Testis (tissue), 3 donors: Measurements from ENCODE around the gene ATG7. TPM values are rescaled to one million over a fixed set of nuclear protein-coding genes. Genes with fewer than 3 reads are reported as not detected.

ENCODE experiments used
- DNase-seq: peaks from one replicate; pipeline ENCODE4 v3.0.0-alpha.2; 2019
- H3K27ac ChIP-seq, 2 donors: fragments of 200-600 bp; sonication (generic); one replicate each; pipeline ENCODE4 v1.5.1; 2019
- H3K27me3 ChIP-seq: fragments of 200-600 bp; sonication (generic); one replicate; pipeline ENCODE4 v1.5.1; 2019
- H3K36me3 ChIP-seq: fragments of 200-600 bp; sonication (generic); one replicate; pipeline ENCODE4 v1.5.1; 2017; ENCODE audit warnings: low read depth; ENCODE audit errors: missing control alignments
- H3K4me1 ChIP-seq: fragments of 200-600 bp; sonication (generic); one replicate; pipeline ENCODE4 v1.5.1; 2019
- H3K4me3 ChIP-seq, 2 donors: fragments of 200-600 bp; sonication (generic); one replicate each; pipeline ENCODE4 v1.5.1; 2017 to 2019
- H3K9me3 ChIP-seq: fragments of 200-600 bp; sonication (generic); one replicate; pipeline ENCODE4 v1.5.1; 2017
- POLR2A ChIP-seq: fragments of 450-650 bp; IDR thresholded peaks from one replicate; pipeline ENCODE4 v1.6.1; 2017; ENCODE audit warnings: antibody characterized with exemption, mild to moderate bottlenecking, moderate library complexity
- WGBS, 2 donors: methylation state at CpG; one replicate each; pipeline ENCODE4 v1.1.5; 2018; 5-methylcytosine and 5-hydroxymethylcytosine counted together
- intact Hi-C: fragments of 100-400 bp; cut with DNase I; formaldehyde crosslinking; loops from one replicate; pipeline ENCODE4 v1.15.1; 2023; ENCODE audit warnings: low total_unique reads
- polyA plus RNA-seq: library from polyadenylated mRNA; stranded (reverse); fragments of 350-450 nt; fragmentation: Illumina TruSeq; extraction: RNeasy Lipid Tissue Mini Kit (QIAGEN cat#74804); gene quantifications from one replicate; pipeline ENCODE4 v1.2.3, GENCODE V29; 2014; ENCODE audit warnings: low read depth, low replicate concordance; ENCODE audit not compliant: insufficient read depth
- total RNA-seq, 2 donors: library from RNA; depleted of rRNA; stranded (reverse); fragments of >200 nt; gene quantifications; one replicate each; pipeline ENCODE4 v1.2.3, GENCODE V29; 2016
- TF ChIP-seq, protein P1 (sequence below), 3 experiments: fragments of 450-650 bp in 2 of 3; fragments of 200-600 bp in 1 of 3; sonication (generic) in 1 of 3; IDR thresholded peaks; one replicate each; pipeline ENCODE4 v1.5.1; 2016 to 2019; ENCODE audit warnings: antibody characterized with exemption in 3 of 3, mild to moderate bottlenecking in 2 of 3, moderate library complexity in 1 of 3

Gene ATG7
- total and polyA plus RNA-seq, 3 donors from 2014 or later: 52.9 to 95.4 (median 86.0) TPM

DNA sequence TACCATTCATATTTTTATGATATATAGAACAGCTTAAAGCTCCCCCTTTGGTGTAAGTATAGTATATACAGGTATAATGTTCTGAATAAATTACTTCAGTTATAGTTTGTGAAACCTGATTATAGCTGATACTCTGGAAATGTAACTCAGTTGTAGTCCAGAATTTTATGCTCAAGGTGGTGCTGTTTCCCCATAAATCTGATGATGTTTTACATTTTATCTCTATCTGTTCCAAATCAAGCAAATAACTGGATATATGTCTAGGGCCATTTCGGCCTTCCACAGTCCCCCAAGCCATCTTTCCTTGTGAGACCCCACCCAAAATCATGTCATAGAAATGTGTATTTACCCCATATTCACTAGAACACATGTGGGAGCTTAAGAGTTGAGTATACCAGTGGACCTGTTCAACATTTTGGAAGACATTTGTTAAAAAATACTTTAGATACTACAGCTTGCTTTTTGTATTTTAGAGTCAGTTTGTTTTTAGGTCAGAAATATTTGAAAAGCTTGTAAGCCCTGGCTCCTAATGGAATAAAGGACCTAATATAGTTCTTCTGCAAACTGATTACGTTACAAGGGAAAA, 107.1 kb downstream of the ATG7 start:
- intact Hi-C loops: loop anchor here (10.0 kb wide), 1 partner anchor 425 kb away; no protein-coding TSS in a partner anchor
- Histone ChIP-seq H3K27ac (peak overlapping the region in 1 of 2 donors; percentile 43), H3K27me3 (no peaks in the 10 kb centered on the region), H3K36me3 (no peaks in the 10 kb centered on the region), H3K9me3 (no peaks in the 10 kb centered on the region), H3K4me1 (peaks cover 8% of the 10 kb centered on the region), H3K4me3 (no peak overlapping the region)
- DNase-seq: no peak
- 43 to 46% methylated on average over 2 of the region's 2 CpGs for WGBS, 2 donors
- TF ChIP-seq, protein P1, sequence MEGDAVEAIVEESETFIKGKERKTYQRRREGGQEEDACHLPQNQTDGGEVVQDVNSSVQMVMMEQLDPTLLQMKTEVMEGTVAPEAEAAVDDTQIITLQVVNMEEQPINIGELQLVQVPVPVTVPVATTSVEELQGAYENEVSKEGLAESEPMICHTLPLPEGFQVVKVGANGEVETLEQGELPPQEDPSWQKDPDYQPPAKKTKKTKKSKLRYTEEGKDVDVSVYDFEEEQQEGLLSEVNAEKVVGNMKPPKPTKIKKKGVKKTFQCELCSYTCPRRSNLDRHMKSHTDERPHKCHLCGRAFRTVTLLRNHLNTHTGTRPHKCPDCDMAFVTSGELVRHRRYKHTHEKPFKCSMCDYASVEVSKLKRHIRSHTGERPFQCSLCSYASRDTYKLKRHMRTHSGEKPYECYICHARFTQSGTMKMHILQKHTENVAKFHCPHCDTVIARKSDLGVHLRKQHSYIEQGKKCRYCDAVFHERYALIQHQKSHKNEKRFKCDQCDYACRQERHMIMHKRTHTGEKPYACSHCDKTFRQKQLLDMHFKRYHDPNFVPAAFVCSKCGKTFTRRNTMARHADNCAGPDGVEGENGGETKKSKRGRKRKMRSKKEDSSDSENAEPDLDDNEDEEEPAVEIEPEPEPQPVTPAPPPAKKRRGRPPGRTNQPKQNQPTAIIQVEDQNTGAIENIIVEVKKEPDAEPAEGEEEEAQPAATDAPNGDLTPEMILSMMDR (IDR thresholded peaks at IDR 0.05): peak; percentile 46 to 66 (median 63)
- TF ChIP-seq POLR2A: no peak

DNA sequence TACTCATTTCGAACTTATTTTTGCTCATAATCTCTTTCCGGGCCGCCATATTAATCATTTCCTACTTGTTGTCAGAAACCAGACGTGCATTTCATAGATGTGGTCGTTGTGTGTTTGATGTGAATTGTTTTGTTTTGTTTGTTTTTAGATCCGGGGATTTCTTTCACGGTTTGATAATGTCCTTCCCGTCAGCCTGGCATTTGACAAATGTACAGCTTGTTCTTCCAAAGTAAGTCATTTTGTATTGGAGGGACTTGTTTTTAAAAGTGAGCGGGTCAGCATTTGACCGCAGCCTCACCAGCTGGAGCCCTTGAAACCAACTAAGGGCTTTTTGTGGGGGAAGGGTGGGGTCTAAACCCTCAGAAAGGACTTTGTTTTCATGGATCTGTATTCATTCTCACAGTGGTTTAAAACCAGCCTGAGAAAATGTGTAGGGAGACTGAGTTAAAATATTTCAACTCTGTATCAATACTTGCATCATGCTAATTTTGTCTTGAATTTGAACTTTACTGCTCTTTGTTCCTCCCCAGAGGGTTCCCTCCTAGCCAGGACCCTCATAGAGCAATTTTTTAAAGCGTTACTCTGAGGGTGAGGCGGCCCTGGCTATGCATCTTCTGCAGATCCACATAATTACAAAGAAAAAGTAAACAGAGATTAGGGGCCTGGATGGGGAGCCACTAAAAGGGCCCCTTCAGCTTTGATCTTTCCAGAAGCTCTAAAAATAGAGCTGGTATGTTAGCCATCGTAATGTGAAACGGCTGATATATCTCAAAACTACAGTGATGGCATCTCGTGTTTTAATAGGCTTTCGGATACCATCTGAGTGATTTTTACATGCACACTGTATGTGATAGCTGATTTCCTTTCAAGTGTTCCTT, 107.9 kb downstream of the ATG7 start:
- WGBS, 2 donors: 51% methylated on average over 16 of the region's 16 CpGs
- no peak overlapping the region for H3K4me3 ChIP-seq
- no peaks in the 10 kb centered on the region for H3K36me3 ChIP-seq
- TF ChIP-seq, protein P1 (IDR thresholded peaks at IDR 0.05): no peak
- TF ChIP-seq POLR2A: no peak
- H3K9me3 ChIP-seq: no peaks in the 10 kb centered on the region
- no peaks in the 10 kb centered on the region for H3K27me3 ChIP-seq
- intact Hi-C loops: loop anchor here (5.0 to 10.0 kb wide), 2 partner anchors 272 to 425 kb away; no protein-coding TSS in a partner anchor
- peaks cover 8% of the 10 kb centered on the region for H3K4me1 ChIP-seq
- peak overlapping the region in 1 of 2 donors; percentile 43 for H3K27ac ChIP-seq
- no peak for DNase-seq

DNA sequence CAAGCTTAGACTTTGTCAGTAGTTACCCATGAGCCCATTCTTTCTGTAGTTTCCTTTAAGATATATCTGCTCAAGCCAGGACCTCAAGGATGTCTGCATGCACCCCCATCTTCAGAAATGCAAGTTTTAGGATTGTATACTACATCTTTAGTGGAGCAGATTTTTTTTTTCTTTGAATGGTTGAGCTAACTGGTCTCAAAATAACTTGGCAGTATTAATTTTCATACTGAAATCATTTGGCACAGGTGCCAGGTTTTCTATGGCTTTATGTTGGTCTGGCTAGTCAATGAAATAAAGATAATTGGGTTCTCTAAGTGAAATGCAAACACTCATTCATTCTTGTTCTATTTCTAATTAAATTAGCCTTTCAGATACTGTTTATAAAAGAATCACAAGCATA, 108.9 kb downstream of the ATG7 start:
- Histone ChIP-seq H3K9me3 (no peaks in the 10 kb centered on the region), H3K4me1 (peaks cover 12% of the 10 kb centered on the region), H3K27ac (no peak overlapping the region), H3K27me3 (no peaks in the 10 kb centered on the region), H3K4me3 (no peak overlapping the region), H3K36me3 (no peaks in the 10 kb centered on the region)
- DNase-seq: no peak
- TF ChIP-seq, protein P1 (IDR thresholded peaks at IDR 0.05): no peak
- no peak for TF ChIP-seq POLR2A
- intact Hi-C loops: loop anchor here (5.0 kb wide), 1 partner anchor 271 kb away; no protein-coding TSS in a partner anchor

DNA sequence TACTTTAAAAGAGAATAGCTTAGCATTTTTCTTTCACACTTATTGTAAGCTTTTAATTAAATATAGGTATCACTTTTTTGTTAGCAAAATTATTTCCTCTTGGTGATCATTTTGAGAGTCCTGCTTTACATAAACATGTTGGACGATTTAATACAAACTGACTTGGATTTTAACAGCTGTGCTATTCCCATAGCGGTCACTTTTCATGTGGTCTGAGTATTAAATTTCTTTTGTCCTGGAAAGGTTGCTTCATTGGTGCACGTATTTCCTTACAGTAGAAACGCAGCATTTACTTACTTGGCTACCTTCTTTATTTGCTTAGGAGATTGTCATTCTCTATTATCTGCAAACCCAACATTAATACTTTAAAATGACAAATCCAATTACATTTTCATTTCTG, 109.4 kb downstream of the ATG7 start:
- intact Hi-C loops: loop anchor here (5.0 kb wide), 1 partner anchor 271 kb away; no protein-coding TSS in a partner anchor
- 58 to 63% methylated on average over 4 of the region's 4 CpGs for WGBS, 2 donors
- no peak for DNase-seq

More for the DNA sequence above, 109.4 kb downstream of the ATG7 start:
- Histone ChIP-seq H3K9me3 (no peaks in the 10 kb centered on the region), H3K27ac (no peak overlapping the region), H3K4me1 (peaks cover 15% of the 10 kb centered on the region), H3K27me3 (no peaks in the 10 kb centered on the region), H3K4me3 (no peak overlapping the region), H3K36me3 (no peaks in the 10 kb centered on the region)
- TF ChIP-seq POLR2A: no peak
- TF ChIP-seq, protein P1 (IDR thresholded peaks at IDR 0.05): no peak
